ENCODE data around the gene ITPA. TPM values are rescaled to one million over a fixed set of nuclear protein-coding genes. Genes with fewer than 3 reads are reported as not detected.

The ITPA gene
- total and polyA plus RNA-seq, 2 experiments from 2014 or later: 57.5 to 81.7 TPM

- TF ChIP-seq CTCF (conservative IDR thresholded peaks at IDR 0.05; ENCODE audit: low read depth in 2 of 2) (no peak), JUNB (IDR thresholded peaks at IDR 0.05; ENCODE audit: unreplicated experiment) (no peak), CREB1 (CRISPR knock-in tag; IDR thresholded peaks at IDR 0.05; ENCODE audit: low read depth) (no peak), REST (IDR thresholded peaks at IDR 0.05; ENCODE audit: unreplicated experiment) (no peak), EZH2 (IDR thresholded peaks at IDR 0.05; ENCODE audit: low read depth, unreplicated experiment) (no peak)
Measured at GRCh38 chr20:3209946-3210317, 634 bp downstream of the ITPA start (continued).

GRCh38 chr20:3210346-3210745, 1.0 kb downstream of the ITPA start:
- Mint-ChIP-seq H3K4me1 (peaks cover 4% of the 10 kb centered on the region; the same call in 1 of the 3 replicates), H3K4me3 (peak overlapping the region; percentile 86), H3K36me3 (ENCODE audit: low read depth) (peaks cover 24% of the 10 kb centered on the region), H3K27me3 (ENCODE audit: insufficient read depth, low read depth, poor library complexity) (peaks cover 4% of the 10 kb centered on the region), H3K9me3 (no peaks in the 10 kb centered on the region), H3K27ac (no peak overlapping the region)
- H3K27ac ChIP-seq (ENCODE audit: low read depth): no peak overlapping the region
- H4K20me1 ChIP-seq (replicated peaks; ENCODE audit: insufficient read depth): peaks cover 9% of the 10 kb centered on the region; the same call in 1 of the 2 replicates
- no peaks in the 10 kb centered on the region for H3K9me2 ChIP-seq (ENCODE audit: insufficient read depth)
- H3K4me2 ChIP-seq: peak overlapping the region; percentile 99
- H2AFZ ChIP-seq: no peak overlapping the region; the same call in 1 of the 2 replicates
- 0 out of 2 replicates have a peak, but pooled peaks cover 10% of the 10 kb centered on the region for H3K4me1 ChIP-seq (ENCODE audit: insufficient read depth)
- no peaks in the 10 kb centered on the region for H3K27me3 ChIP-seq (ENCODE audit: insufficient read depth)
- H3F3A ChIP-seq (replicated peaks; ENCODE audit: low read depth): no peaks in the 10 kb centered on the region
- DNase-seq (ENCODE audit: low spot score) (no peak), ATAC-seq (no peak)
- peaks cover 7% of the 10 kb centered on the region; the same call in 1 of the 2 replicates for H3K36me3 ChIP-seq (ENCODE audit: insufficient read depth)
- H3K79me2 ChIP-seq (replicated peaks; ENCODE audit: insufficient read depth): peaks cover 28% of the 10 kb centered on the region
- peak overlapping the region; percentile 97 for H3K4me3 ChIP-seq
- no peak for TF ChIP-seq JUNB (IDR thresholded peaks at IDR 0.05; ENCODE audit: unreplicated experiment)
- no peak for TF ChIP-seq EZH2phosphoT487 (IDR thresholded peaks at IDR 0.05; ENCODE audit: unreplicated experiment)
- no peak for TF ChIP-seq CREB1 (CRISPR knock-in tag; IDR thresholded peaks at IDR 0.05; ENCODE audit: low read depth)
- no peak for TF ChIP-seq ZNF114 (CRISPR knock-in tag; IDR thresholded peaks at IDR 0.05)
- no peak for TF ChIP-seq POLR2AphosphoS5 (IDR thresholded peaks at IDR 0.05; ENCODE audit: low read depth)
- TF ChIP-seq ETS1 (IDR thresholded peaks at IDR 0.05): no peak
- TF ChIP-seq EZH2 (IDR thresholded peaks at IDR 0.05; ENCODE audit: low read depth, unreplicated experiment): no peak
- no peak for TF ChIP-seq ZNF331 (CRISPR knock-in tag; IDR thresholded peaks at IDR 0.05; ENCODE audit: low read depth)
- TF ChIP-seq CTCF (conservative IDR thresholded peaks at IDR 0.05; ENCODE audit: low read depth in 2 of 2): no peak
- no peak for TF ChIP-seq NANOG (IDR thresholded peaks at IDR 0.05; ENCODE audit: borderline replicate concordance)

Measured in GM23338 (cell line).